ENCODE results near the gene GNA12. TPM values are rescaled to one million over a fixed set of nuclear protein-coding genes. Genes with fewer than 3 reads are reported as not detected.

Gene GNA12
- total RNA-seq, 4 donors from 2014 or later, result 11.0 to 68.5 (median 20.4) TPM

- Histone ChIP-seq H3K4me1 (peaks cover 0 to 7% (median 0%) of the 10 kb centered on the region in 4 donors), H3K4me3 (no peak overlapping the region), H3K27me3 (no peaks in the 10 kb centered on the region), H3K36me3 (no peaks in the 10 kb centered on the region), H3K27ac (peak overlapping the region in 2 of 4 donors; percentile 36 to 59), H3K9me3 (no peaks in the 10 kb centered on the region)
- TF ChIP-seq CTCF (IDR thresholded peaks at IDR 0.05) (no peak), POLR2A (IDR thresholded peaks at IDR 0.05) (no peak)
- DNase-seq, result no peak
Observed at GRCh38 chr7:2809903-2810625, 34.0 kb downstream of the GNA12 start.

- H3K4me3 ChIP-seq, result no peak overlapping the region
- peaks cover 0 to 14% (median 0%) of the 10 kb centered on the region in 4 donors for H3K4me1 ChIP-seq
- H3K9me3 ChIP-seq, result no peaks in the 10 kb centered on the region
- peak overlapping the region in 1 of 4 donors; percentile 19 for H3K27ac ChIP-seq
- no peaks in the 10 kb centered on the region for H3K36me3 ChIP-seq
- DNase-seq, result no peak
- no peaks in the 10 kb centered on the region for H3K27me3 ChIP-seq
- no peak for TF ChIP-seq CTCF (IDR thresholded peaks at IDR 0.05)
- TF ChIP-seq POLR2A (IDR thresholded peaks at IDR 0.05), result no peak
Observed at GRCh38 chr7:2808891-2809665, 35.0 kb downstream of the GNA12 start.

GRCh38 chr7:2807845-2808772, 36.0 kb downstream of the GNA12 start:
- TF ChIP-seq CTCF (IDR thresholded peaks at IDR 0.05), result no peak
- no peak for TF ChIP-seq POLR2A (IDR thresholded peaks at IDR 0.05)
- H3K27ac ChIP-seq, result peak overlapping the region in 1 of 4 donors; percentile 33
- no peaks in the 10 kb centered on the region for H3K36me3 ChIP-seq
- no peak overlapping the region for H3K4me3 ChIP-seq
- DNase-seq, result peak in 1 of 3 donors; percentile 42
- H3K27me3 ChIP-seq, result no peaks in the 10 kb centered on the region
- H3K9me3 ChIP-seq, result no peaks in the 10 kb centered on the region
- peaks cover 0 to 14% (median 0%) of the 10 kb centered on the region in 4 donors for H3K4me1 ChIP-seq

GRCh38 chr7:2807460-2807844, 36.7 kb downstream of the GNA12 start:
- Histone ChIP-seq H3K27ac (peak overlapping the region in 1 of 4 donors; percentile 33), H3K4me3 (no peak overlapping the region), H3K27me3 (no peaks in the 10 kb centered on the region), H3K4me1 (peaks cover 0 to 18% (median 0%) of the 10 kb centered on the region in 4 donors), H3K9me3 (no peaks in the 10 kb centered on the region), H3K36me3 (no peaks in the 10 kb centered on the region)
- no peak for TF ChIP-seq CTCF (IDR thresholded peaks at IDR 0.05)
- no peak for TF ChIP-seq POLR2A (IDR thresholded peaks at IDR 0.05)
- no peak for DNase-seq

- Histone ChIP-seq H3K4me1 (peaks cover 0 to 24% (median 1%) of the 10 kb centered on the region in 4 donors), H3K27me3 (no peaks in the 10 kb centered on the region), H3K27ac (no peak overlapping the region), H3K36me3 (no peaks in the 10 kb centered on the region), H3K9me3 (no peaks in the 10 kb centered on the region), H3K4me3 (no peak overlapping the region)
- TF ChIP-seq CTCF (IDR thresholded peaks at IDR 0.05), result no peak
- TF ChIP-seq POLR2A (IDR thresholded peaks at IDR 0.05), result no peak
- DNase-seq, result no peak
Observed at GRCh38 chr7:2806571-2806970, 37.5 kb downstream of the GNA12 start.
